ENCODE results near the gene TUBB.
A peak's percentile ranks its signal among the peaks of the same experiment; 100 is the strongest.

The TUBB gene

DNA sequence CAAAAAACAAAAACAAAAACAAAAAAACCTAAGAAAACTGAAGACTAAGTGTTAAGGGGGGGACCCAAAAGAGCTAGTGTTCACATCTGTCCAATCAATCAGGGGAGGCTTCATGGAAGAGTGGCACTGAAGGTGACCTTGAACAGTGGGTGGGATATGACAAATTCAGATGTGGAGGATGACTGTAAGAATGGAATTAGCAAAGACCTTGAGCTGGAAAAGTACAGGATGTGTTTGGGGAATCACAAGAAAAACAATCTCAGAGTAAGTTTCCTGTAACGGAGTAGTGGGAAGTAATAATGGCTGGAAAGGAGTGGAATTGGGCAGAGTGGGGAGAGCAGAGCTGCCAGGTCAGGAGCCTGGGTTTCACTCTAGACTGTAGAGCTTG lies 27.1 kb downstream of the TUBB start:
- Histone ChIP-seq H4K8ac (ENCODE audit: low read length) (peak overlapping the region; percentile 57), H2BK5ac (ENCODE audit: low read depth, low read length, poor library complexity, severe bottlenecking) (peak overlapping the region; percentile 34), H3K27ac (ENCODE audit: low read length, poor library complexity, severe bottlenecking) (peak overlapping the region; percentile 89), H3K4me3 (ENCODE audit: insufficient read depth in 1 of 2, low read depth in 1 of 2, low read length in 2 of 2) (no peak overlapping the region), H2BK120ac (ENCODE audit: low read depth, low read length) (peak overlapping the region; percentile 54), H3K9me3 (ENCODE audit: control insufficient read depth, low read length) (no peaks in the 10 kb centered on the region), H3K4me1 (ENCODE audit: control insufficient read depth, insufficient read depth, low read depth, low read length) (peaks cover 25% of the 10 kb centered on the region), H3K79me1 (replicated peaks; ENCODE audit: low read length, poor library complexity, severe bottlenecking) (no peaks in the 10 kb centered on the region), H2AK5ac (ENCODE audit: low read length, severe bottlenecking) (peak overlapping the region; percentile 100), H3K4me2 (ENCODE audit: low read length, poor library complexity, severe bottlenecking) (no peak overlapping the region), H3K18ac (ENCODE audit: low read depth in 1 of 2, low read length in 2 of 2) (peak overlapping the region; percentile 29 to 72), H2BK12ac (ENCODE audit: low read length in 2 of 2) (peak overlapping the region in 1 of 2 experiments; percentile 75), H2BK15ac (ENCODE audit: low read depth, poor library complexity, severe bottlenecking) (no peak overlapping the region), H3K36me3 (ENCODE audit: control insufficient read depth in 1 of 2, insufficient read depth in 2 of 2, low read depth in 1 of 2, low read length in 2 of 2) (peaks cover 6 to 11% of the 10 kb centered on the region in 2 experiments), H3K27me3 (ENCODE audit: control insufficient read depth in 1 of 2, insufficient read depth in 1 of 2, low read length in 2 of 2) (no peaks in the 10 kb centered on the region), H3K23ac (ENCODE audit: low read length in 2 of 2) (no peak overlapping the region), H2AFZ (ENCODE audit: low read depth, low read length) (no peak overlapping the region), H3K14ac (ENCODE audit: low read length in 2 of 2) (no peak overlapping the region), H3K4ac (ENCODE audit: low read depth in 1 of 2, low read length in 2 of 2) (peak overlapping the region in 1 of 2 experiments; percentile 44), H3K9ac (ENCODE audit: low read length) (no peak overlapping the region), H4K91ac (ENCODE audit: low read length) (no peak overlapping the region)
- peak; percentile 47 for DNase-seq
- WGBS: 51% methylated on average over 1 of the region's 1 CpG

DNA sequence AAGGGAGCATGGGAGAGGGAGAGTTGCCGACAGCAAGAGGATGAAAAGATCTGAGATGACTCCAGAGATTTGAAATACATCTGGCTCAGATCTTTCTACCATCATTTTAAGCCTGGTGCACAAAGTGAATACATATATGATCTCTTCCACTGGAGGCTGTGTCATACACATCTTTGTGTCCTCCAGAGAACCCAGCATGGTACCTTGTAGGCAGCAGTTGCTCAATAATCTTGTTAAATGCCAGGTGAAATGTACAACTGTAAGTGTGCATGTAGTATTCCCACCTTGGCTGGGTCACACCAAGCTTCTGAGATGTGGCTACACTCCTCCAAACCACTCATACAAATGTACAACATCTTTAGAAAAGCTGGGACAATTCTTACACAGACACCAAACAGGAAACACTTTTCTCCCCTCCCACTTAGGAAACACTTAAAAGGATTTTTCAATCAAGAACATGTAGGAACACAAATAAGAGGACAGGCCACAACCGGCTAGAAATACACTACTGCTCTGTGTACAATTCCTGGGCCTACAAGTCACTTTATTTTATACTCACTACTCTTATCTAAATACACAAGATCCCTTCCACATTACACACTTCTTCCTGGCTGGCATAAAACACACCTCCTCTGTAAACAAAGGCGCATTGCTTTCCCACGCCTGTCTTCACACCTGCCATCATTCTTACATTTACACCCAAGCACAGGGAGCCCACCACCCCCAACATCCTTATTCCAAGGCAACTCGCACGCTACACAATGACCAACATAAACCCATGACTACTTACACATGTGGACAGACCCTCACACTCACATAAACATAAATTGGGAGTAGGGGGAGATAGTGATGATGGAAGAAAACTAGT lies 28.0 kb downstream of the TUBB start:
- peaks cover 5 to 6% of the 10 kb centered on the region in 2 experiments for H3K36me3 ChIP-seq (ENCODE audit: control insufficient read depth in 1 of 2, insufficient read depth in 2 of 2, low read depth in 1 of 2, low read length in 2 of 2)
- peak overlapping the region; percentile 87 for H2BK5ac ChIP-seq (ENCODE audit: low read depth, low read length, poor library complexity, severe bottlenecking)
- H3K23ac ChIP-seq (ENCODE audit: low read length in 2 of 2): no peak overlapping the region
- H3K27ac ChIP-seq (ENCODE audit: low read length, poor library complexity, severe bottlenecking): peak overlapping the region; percentile 89
- no peak overlapping the region for H3K14ac ChIP-seq (ENCODE audit: low read length in 2 of 2)
- no peak overlapping the region for H3K4me2 ChIP-seq (ENCODE audit: low read length, poor library complexity, severe bottlenecking)
- H3K4me3 ChIP-seq (ENCODE audit: insufficient read depth in 1 of 2, low read depth in 1 of 2, low read length in 2 of 2): no peak overlapping the region
- H3K9me3 ChIP-seq (ENCODE audit: control insufficient read depth, low read length): no peaks in the 10 kb centered on the region
- no peak overlapping the region for H4K8ac ChIP-seq (ENCODE audit: low read length)
- peak; percentile 67 for DNase-seq
- H3K9ac ChIP-seq (ENCODE audit: low read length): peak overlapping the region; percentile 30
- H4K91ac ChIP-seq (ENCODE audit: low read length): peak overlapping the region; percentile 86
- no peak overlapping the region for H2AFZ ChIP-seq (ENCODE audit: low read depth, low read length)
- H2AK5ac ChIP-seq (ENCODE audit: low read length, severe bottlenecking): peak overlapping the region; percentile 100
- peak overlapping the region; percentile 72 to 89 for H3K18ac ChIP-seq (ENCODE audit: low read depth in 1 of 2, low read length in 2 of 2)
- peak overlapping the region; percentile 71 for H2BK15ac ChIP-seq (ENCODE audit: low read depth, poor library complexity, severe bottlenecking)
- peaks cover 29% of the 10 kb centered on the region for H3K4me1 ChIP-seq (ENCODE audit: control insufficient read depth, insufficient read depth, low read depth, low read length)
- peak overlapping the region; percentile 54 for H2BK120ac ChIP-seq (ENCODE audit: low read depth, low read length)
- H3K27me3 ChIP-seq (ENCODE audit: control insufficient read depth in 1 of 2, insufficient read depth in 1 of 2, low read length in 2 of 2): no peaks in the 10 kb centered on the region
- H3K4ac ChIP-seq (ENCODE audit: low read depth in 1 of 2, low read length in 2 of 2): peak overlapping the region; percentile 83 to 84
- H2BK12ac ChIP-seq (ENCODE audit: low read length in 2 of 2): peak overlapping the region; percentile 99
- no peaks in the 10 kb centered on the region for H3K79me1 ChIP-seq (replicated peaks; ENCODE audit: low read length, poor library complexity, severe bottlenecking)
- WGBS: 75% methylated on average over 6 of the region's 6 CpGs

GRCh38 chr6:30748851-30749540 lies 28.8 kb downstream of the TUBB start:
- Histone ChIP-seq H3K4me1 (ENCODE audit: control insufficient read depth, insufficient read depth, low read depth, low read length) (peaks cover 29% of the 10 kb centered on the region), H2BK15ac (ENCODE audit: low read depth, poor library complexity, severe bottlenecking) (peak overlapping the region; percentile 92), H3K4me3 (ENCODE audit: insufficient read depth in 1 of 2, low read depth in 1 of 2, low read length in 2 of 2) (no peak overlapping the region), H3K4me2 (ENCODE audit: low read length, poor library complexity, severe bottlenecking) (no peak overlapping the region), H2BK120ac (ENCODE audit: low read depth, low read length) (peak overlapping the region; percentile 12), H3K18ac (ENCODE audit: low read depth in 1 of 2, low read length in 2 of 2) (peak overlapping the region; percentile 56 to 89), H2BK5ac (ENCODE audit: low read depth, low read length, poor library complexity, severe bottlenecking) (peak overlapping the region; percentile 87), H3K27me3 (ENCODE audit: control insufficient read depth in 1 of 2, insufficient read depth in 1 of 2, low read length in 2 of 2) (no peaks in the 10 kb centered on the region), H3K4ac (ENCODE audit: low read depth in 1 of 2, low read length in 2 of 2) (peak overlapping the region in 1 of 2 experiments; percentile 84), H3K23ac (ENCODE audit: low read length in 2 of 2) (no peak overlapping the region), H2AK5ac (ENCODE audit: low read length, severe bottlenecking) (peak overlapping the region; percentile 100), H3K79me1 (replicated peaks; ENCODE audit: low read length, poor library complexity, severe bottlenecking) (no peaks in the 10 kb centered on the region), H3K9me3 (ENCODE audit: control insufficient read depth, low read length) (no peaks in the 10 kb centered on the region), H3K9ac (ENCODE audit: low read length) (peak overlapping the region; percentile 30), H2BK12ac (ENCODE audit: low read length in 2 of 2) (peak overlapping the region; percentile 22 to 99), H3K36me3 (ENCODE audit: control insufficient read depth in 1 of 2, insufficient read depth in 2 of 2, low read depth in 1 of 2, low read length in 2 of 2) (no peaks in the 10 kb centered on the region), H3K27ac (ENCODE audit: low read length, poor library complexity, severe bottlenecking) (peak overlapping the region; percentile 89), H4K8ac (ENCODE audit: low read length) (peak overlapping the region; percentile 45), H4K91ac (ENCODE audit: low read length) (peak overlapping the region; percentile 89), H3K14ac (ENCODE audit: low read length in 2 of 2) (peak overlapping the region in 1 of 2 experiments; percentile 68), H2AFZ (ENCODE audit: low read depth, low read length) (peak overlapping the region; percentile 18)
- WGBS: 77% methylated on average over 5 of the region's 8 CpGs
- DNase-seq: peak; percentile 41

All from mesenchymal stem cell (in vitro differentiated cells and primary cell).